ENCODE results near the gene CPNE7. TPM values are rescaled to one million over a fixed set of nuclear protein-coding genes. Genes with fewer than 3 reads are reported as not detected.

The CPNE7 gene
- total RNA-seq = 0.81 TPM

DNA sequence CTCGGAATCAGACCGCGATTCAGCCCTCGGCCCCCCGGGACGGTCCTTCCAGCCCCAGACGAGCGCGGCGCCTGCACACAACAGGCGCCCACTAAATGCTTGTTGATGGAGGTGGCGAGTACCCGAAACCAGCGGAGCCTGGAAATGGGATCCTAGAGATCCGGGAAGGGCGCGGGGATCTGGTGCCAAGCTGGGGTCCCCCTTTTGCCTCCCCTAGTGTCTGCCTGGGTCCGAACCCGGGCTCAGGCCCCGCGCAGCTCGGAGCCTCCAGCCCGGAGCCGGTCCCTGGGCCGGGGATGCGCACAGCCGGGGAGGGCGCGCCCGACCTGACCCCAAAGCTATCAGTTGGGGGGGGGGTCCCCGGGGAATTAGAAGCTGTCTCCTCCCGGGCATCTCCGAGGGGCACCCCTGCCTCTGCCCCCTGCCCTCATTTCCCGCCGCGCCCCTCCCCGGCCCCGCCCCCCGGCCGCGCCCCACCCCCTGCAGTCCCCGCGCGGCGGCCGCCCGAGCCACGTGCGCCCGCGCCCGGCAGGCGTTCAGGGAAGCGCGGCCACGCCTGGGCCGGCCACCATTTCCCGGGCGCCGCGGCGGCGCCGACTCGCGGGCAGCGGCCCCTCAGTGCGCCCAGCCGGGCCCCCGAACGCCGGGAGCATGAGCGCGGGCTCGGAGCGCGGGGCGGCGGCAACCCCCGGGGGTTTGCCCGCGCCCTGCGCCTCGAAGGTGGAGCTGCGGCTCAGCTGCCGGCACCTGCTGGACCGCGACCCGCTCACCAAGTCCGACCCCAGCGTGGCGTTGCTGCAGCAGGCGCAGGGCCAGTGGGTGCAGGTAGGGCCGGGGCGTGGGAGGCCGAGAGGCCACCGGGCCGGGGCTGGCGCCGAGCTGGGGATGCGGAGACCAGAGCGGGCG lies at the start of gene CPNE7:
Gene CPNE7 (plus strand): TSS at position 512 of the 906 bp plus-strand sequence. CDS start 140 bp downstream, at position 652.
- DNase-seq (ENCODE audit: low read depth in 2 of 3, low spot score in 2 of 3) = no peak

DNA sequence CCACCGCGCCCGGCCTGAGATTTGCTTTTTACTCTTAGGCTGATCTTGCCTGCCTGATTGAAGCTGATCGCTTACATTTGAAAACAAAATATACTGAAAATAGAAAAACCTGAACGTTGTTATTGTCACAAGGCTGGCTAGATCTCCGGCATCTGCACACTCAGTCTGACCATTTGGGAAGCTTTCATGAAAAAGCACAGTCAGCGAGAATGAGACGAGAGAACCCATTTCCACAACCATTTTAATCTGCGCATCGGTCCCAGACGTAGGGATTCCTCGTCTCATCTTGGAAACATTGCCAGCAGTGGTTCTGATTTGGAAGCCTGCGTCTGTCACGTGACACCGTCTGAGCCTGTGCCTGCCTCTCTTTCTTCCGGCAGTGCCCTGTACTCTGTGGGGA lies 46.5 kb upstream of the CPNE7 start:
- DNase-seq (ENCODE audit: low read depth in 2 of 3, low spot score in 2 of 3) = no peak

DNA sequence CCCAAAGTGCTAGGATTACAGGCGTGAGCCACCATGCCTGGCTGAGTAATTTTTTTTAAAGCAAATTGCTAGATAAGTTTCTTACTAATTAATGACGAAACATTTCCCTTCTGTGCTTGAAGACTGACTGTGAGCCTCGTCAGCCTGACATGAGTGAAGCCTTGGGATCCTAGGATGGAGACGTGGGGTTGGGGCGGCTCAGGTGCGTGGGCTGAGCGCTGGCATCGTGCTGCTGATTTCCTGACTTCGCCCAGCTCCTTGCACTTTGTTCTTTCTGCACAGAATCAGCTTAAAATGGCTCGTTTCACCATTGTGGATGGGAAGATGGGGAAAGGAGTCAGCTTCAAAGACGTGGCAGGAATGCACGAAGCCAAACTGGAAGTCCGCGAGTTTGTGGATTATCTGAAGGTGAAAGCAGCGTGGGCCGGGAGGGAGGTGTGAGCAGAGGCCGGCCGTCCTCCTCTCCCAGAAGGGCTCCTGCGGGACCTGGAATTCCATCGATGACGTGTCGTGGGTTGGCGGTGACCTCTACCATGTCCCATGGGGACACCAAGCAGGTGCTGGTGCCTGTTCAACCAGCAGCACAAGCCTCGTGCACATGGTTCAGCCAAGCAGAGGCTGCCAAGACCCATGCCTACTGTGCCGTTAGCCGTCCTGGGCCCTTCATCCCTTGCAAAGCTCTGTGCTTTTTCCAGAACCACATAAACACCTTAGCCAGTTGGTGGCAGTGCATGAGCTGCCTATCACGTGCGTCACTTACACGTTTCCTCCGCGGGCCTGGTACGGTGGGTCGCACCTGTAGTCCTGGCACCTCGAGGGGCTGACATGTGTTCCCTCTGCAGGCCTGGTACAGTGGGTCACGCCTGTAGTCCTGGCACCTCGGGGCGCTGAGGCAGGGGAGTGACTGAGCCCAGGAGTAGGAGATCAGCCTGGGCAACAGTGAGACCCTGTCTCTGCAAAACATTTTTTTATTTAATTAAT lies 44.9 kb upstream of the CPNE7 start:
- DNase-seq (ENCODE audit: low read depth in 2 of 3, low spot score in 2 of 3) = no peak

DNA sequence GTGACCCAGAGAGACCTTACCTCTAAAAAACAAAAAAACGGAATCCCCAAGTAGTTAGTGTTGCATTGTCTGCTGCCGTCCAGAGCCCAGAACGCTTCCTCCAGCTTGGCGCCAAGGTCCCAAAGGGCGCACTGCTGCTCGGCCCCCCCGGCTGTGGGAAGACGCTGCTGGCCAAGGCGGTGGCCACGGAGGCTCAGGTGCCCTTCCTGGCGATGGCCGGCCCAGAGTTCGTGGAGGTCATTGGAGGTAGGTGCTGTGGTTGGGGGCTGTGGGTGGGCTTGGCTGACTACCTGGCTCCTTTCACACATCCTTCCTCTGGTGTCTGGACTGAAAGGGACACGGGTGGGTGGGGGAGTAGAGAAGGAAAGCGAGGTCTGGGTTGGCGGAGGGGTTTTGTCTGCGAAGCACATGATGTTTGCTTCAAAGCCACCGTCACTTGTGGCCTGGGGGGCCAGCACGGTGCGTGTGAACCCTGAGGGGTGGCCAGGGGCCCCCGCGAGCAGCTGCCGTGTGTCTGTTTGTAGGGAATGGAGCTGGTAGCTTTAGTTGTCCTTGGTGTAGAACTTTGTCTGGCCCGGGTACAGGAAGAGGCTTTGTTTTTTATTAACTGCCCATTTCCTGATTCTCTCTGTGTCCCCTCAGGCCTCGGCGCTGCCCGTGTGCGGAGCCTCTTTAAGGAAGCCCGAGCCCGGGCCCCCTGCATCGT lies 43.6 kb upstream of the CPNE7 start:
- no peak for DNase-seq (ENCODE audit: low read depth in 2 of 3, low spot score in 2 of 3)

DNA sequence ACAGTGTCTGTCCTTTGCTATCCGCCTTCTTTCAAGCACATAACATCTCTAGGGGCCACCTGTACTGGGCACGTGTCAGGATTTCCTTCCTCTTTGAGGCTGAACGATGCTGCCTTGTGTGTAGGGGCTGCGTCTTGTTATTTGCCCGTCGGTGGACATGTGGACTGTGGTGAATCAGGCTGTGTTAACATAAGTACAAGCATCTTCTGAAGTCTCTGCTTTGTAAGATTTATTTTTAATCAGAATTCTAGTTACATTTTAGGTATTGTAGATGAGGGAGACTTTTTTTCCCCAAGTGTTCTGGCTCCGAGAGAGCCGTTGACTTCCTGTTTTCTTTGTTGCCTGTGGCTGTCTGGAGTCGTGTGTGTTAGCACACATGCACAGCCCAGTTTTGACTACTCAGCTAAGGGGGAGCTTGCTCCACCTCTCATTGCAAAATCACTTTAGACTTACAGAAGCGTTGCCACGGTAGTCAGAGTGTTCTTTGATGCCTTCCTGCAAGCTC lies 41.3 kb upstream of the CPNE7 start:
- peak; percentile 13 to 93 (median 88) for DNase-seq (ENCODE audit: low read depth in 2 of 3, low spot score in 2 of 3)

DNA sequence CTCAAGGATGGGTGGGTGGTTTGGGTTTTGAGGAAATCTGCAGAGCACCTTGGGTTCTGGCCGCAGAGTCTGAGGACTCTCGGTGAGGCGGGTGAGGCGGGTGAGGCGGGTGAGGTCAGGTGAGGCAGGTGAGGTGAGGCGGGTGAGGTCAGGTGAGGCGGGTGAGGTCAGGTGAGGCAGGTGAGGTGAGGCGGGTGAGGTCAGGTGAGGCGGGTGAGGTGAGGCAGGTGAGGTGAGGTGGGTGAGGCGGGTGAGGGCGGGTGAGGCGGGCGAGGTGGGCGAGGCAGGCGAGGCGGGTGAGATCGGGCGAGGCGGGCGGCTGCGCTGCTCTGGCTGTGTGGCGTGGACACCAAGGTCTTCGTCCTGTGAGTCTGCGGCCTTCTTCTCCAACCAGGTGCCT lies 39.2 kb upstream of the CPNE7 start:
- no peak for DNase-seq (ENCODE audit: low read depth in 2 of 3, low spot score in 2 of 3)

DNA sequence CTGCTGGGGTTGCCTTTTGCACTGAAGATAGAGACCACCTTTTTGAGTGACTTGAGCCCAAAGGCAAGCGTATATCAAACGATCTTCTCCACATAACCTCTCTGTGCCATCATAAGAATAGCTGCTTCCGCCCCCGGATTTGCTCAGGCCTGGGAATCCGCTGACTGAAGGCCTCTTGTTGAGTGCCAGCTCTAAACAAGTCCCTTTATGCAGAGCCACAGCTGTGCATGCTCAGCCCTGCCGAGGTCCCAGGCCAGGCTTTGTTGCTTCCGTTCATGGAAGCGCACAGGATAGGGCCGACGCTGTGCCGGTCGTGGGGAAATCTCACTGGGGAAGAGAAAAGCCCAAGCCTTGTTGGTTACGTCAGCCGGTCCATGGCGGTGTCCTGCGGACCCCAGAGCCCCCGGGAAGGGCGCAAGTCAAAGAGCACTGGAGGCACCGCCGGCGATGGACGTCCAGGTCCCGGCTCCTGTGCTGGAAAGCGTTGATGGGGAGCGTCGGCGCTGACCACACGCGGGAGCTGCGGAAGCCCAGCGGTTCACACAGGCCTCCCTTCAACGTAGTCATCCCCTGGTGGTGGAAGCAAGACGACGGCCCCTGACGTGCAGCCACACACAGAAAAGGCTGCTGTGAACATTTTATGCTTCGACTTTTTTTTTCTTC lies 38.5 kb upstream of the CPNE7 start:
- DNase-seq (ENCODE audit: low read depth in 2 of 3, low spot score in 2 of 3) = no peak

DNA sequence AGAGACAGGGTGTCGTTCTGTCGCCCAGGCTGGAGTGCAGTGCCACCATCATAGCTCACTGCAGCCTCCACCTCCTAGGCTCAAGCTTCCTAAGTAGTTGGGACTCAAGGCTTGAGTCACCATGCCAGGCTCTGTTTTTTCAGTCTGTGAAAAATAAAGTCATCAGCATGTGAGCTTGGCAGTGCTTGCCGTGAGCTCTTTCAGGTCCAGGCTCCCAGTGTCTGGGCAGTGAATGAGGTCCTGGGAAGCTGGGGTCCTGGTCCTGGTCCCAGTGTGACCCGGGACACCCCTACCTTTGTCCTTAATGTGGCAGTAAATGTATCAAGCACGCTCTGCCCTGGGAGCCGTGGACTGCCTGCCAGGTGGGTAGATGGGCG lies 38.0 kb upstream of the CPNE7 start:
- DNase-seq (ENCODE audit: low read depth in 2 of 3, low spot score in 2 of 3) = no peak

DNA sequence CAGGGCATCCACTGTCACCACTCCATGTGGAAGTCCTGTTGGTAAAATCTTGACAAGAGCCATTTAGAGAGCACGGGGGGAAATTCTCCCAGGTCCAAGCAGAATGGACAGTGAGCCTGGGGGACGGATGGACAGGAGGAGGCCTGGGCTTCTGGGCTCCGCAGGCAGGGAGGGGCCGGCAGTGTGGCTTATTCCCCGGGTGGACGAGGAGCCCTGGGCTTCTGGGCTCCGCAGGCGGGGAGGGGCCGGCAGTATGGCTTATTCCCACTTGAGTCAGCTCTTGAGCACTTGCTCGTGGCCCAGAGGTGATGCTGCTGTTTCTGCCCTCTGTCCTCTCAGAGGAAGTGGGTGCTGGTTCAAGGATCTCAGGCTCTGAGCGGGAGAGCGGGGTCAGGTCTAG lies 37.3 kb upstream of the CPNE7 start:
- DNase-seq (ENCODE audit: low read depth in 2 of 3, low spot score in 2 of 3) = no peak

DNA sequence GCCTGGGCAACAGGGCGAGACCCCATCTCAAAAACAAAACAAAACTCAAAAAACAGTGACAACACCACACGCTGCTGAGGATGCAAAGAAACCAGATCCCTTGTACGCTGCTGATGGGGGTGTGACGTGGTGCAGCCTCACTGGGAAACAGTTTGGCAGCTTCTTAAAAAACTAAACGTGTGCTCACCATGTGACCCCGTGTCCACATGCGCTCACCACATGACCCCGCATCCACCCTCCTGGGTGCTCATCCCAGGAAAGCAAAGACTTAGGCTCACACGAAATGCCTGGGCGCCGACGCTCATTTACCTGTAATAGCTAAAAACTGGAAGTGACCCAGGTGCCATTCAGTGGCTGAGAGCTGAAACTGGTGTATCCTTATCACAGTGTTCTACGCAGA lies 35.0 kb upstream of the CPNE7 start:
- no peak for DNase-seq (ENCODE audit: low read depth in 2 of 3, low spot score in 2 of 3)

DNA sequence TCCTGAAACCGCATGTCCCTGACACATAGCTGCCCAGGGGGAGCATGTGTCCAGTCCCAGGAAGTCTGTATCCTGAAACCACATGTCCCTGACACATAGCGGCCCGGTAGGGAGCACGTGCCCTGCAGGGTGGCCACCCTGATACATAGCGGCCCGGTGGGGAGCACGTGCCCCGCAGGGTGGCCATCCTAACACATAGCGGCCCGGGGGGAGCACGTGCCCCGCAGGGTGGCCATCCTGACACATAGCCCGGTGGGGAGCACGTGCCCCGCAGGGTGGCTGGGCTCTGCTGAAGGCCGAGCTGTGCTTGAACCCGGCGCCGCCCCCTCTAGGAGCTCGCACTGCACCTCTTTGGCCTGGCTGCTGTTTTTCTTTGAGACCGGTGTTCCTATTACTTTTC lies 33.8 kb upstream of the CPNE7 start:
- DNase-seq (ENCODE audit: low read depth in 2 of 3, low spot score in 2 of 3) = no peak

DNA sequence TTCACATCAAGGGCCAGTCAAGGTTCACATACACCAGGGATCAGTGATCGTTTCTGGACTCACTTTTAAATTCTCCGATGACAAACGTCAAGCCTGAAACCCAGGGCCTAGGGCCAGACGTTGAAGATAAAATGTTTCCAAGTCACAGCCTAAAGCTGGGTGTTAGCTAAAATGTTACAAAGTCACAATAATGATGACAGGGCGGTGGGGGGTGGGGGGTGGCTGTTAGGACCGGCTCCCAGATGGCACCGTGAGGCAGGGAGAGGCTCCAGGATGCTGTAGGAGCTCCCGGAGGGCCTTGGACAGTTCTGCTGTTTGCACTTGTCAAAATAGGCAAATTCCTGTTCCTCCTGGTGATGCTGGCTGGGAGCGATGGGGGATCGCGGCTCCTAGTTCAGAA lies 31.4 kb upstream of the CPNE7 start:
- DNase-seq (ENCODE audit: low read depth in 2 of 3, low spot score in 2 of 3) = no peak

DNA sequence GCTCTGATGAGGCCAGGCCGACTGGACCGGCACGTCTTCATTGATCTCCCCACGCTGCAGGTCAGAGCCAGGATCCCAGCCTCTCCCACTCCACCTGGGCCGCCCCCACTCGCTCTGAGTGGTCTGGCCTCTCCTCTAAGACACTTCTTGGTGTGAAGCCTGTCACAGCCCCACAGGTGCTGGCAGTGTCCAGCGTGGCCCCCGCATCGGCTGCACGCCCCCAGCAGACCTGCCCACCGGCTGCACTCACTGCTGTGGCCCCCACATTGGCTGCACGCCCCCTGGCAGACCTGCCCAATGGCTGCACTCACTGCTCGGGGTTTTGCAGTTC lies 30.9 kb upstream of the CPNE7 start:
- no peak for DNase-seq (ENCODE audit: low read depth in 2 of 3, low spot score in 2 of 3)

DNA sequence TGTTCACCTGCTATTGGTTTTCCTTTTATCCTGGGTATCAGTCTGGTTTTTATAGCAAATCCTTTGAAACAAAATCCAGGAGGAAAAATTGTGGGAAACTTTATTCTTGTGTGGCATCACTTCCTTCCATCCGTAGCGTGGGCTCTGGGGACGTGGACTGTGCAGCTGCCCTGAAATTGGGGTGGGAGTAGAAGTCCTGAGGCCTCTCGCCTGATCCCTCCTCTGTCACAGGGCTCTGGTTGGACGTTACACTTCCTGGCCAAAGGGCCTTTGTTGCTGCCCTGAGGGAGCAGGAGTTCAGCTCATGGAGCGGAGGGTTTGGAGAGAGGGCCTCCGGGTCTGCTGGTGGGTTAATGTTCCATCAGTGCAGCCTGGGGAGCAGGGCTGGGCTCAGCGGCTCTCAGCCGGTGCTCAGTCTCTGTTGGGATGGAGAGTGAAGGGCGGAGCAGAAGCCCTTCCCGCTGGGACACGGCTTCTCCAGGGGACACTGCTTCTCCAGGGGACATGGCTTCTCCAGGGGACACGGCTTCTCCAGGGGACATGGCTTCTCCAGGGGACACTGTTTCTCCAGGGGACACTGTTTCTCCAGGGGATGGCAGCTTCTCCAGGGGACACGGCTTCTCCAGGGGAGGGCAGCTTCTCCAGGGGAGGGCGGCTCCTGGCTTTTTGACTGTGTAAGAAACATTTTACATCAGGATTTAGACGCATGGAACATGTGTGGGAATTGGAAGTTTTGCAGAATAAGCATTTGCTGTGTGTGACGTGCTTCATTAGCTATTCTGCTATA lies 30.3 kb upstream of the CPNE7 start:
- no peak for DNase-seq (ENCODE audit: low read depth in 2 of 3, low spot score in 2 of 3)

DNA sequence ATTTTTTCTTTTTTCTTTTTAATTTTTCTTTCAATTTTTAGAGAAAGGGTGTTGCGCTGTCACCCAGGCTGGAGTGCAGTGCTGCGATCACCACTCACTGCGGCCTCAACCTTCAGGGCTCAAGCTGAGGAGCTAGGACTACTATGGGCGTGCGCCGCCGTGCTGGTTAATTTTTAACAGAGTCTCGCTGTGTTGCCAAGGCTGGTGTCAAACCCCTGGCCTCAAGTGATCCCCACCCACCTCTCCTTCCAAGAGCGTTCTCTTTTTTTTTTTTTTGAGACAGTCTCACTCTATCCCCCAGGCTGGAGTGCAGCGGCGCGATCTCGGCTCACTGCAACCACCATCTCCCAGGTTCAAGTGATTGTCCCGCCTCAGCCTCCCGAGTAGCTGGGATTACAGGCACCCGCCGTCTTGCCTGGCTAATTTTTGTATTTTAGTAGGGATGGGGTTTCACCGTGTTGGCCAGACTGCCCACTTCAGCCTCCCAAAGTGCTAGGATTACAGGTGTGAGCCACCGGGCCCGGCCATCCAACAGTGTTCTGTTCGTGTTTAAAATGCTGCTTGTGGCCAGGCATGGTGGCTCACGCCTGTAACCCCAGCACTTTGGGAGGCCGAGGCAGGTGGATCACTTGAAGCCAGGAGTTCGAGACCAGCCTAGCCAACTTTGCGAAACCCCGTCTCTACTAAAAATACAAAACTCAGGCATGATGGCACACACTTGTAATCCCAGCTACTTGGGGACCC lies 29.6 kb upstream of the CPNE7 start:
- DNase-seq (ENCODE audit: low read depth in 2 of 3, low spot score in 2 of 3) = no peak

DNA sequence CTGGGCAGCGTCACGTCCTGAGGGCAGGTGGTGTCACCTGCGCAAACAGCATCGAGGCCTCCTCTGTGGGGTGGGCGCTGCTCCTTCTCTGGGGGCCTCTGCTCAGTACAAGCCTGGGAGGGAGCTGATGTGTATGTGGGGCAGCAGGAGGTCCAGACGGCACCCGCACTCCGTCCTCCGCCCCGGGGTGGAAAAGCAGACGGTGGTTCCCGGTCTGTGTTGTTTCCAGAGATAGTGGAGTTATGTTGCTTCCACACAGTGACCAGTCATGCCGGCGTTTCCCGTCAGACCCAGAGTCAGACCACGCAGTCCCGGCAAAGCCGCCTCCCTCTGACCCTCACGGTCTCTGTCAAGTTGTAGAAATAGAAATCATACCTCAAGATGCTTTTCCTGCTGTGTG lies 28.8 kb upstream of the CPNE7 start:
- DNase-seq (ENCODE audit: low read depth in 2 of 3, low spot score in 2 of 3) = no peak

DNA sequence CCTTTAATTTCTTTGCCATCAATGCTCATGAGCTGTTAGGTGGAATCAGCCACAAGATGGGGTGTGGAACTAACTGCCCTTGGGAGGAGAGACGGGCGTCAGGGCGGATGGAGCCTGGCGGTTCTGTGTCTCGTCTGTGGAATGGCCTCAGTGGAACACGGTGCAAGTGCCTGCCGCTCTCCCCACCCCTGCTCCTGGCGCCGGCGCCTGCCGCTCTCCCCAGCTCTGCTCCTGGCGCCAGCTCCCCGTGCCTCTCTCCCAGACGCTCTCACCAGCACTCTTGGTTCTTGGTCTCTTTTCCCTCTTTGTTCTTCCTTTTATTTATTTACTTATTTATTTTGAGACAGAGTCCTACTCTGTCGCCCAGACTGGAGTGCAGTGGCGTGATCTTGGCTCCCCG lies 28.3 kb upstream of the CPNE7 start:
- no peak for DNase-seq (ENCODE audit: low read depth in 2 of 3, low spot score in 2 of 3)

DNA sequence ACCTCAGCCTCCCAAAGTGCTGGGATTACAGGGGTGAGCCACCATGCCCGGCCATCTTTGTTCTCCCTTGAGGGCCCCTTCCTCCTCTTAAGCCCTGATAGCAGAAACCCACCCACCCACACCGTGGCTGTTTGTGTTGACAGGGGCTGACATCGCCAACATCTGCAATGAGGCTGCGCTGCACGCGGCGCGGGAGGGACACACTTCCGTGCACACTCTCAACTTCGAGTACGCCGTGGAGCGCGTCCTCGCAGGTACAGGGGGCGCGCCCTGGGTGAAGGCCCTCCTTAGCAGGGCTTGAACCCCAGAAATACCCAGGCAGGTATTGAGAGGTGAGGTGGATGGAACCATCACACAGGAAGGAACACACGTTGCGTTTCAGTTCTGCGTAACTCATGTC lies 27.7 kb upstream of the CPNE7 start:
- no peak for DNase-seq (ENCODE audit: low read depth in 2 of 3, low spot score in 2 of 3)

Measured in hematopoietic multipotent progenitor cell (in vitro differentiated cells).